Measurements from ENCODE around the gene BPIFB6. TPM values are rescaled to one million over a fixed set of nuclear protein-coding genes. Genes with fewer than 3 reads are reported as not detected.

The BPIFB6 gene
- total and polyA plus RNA-seq, 4 donors, result not detected

DNA sequence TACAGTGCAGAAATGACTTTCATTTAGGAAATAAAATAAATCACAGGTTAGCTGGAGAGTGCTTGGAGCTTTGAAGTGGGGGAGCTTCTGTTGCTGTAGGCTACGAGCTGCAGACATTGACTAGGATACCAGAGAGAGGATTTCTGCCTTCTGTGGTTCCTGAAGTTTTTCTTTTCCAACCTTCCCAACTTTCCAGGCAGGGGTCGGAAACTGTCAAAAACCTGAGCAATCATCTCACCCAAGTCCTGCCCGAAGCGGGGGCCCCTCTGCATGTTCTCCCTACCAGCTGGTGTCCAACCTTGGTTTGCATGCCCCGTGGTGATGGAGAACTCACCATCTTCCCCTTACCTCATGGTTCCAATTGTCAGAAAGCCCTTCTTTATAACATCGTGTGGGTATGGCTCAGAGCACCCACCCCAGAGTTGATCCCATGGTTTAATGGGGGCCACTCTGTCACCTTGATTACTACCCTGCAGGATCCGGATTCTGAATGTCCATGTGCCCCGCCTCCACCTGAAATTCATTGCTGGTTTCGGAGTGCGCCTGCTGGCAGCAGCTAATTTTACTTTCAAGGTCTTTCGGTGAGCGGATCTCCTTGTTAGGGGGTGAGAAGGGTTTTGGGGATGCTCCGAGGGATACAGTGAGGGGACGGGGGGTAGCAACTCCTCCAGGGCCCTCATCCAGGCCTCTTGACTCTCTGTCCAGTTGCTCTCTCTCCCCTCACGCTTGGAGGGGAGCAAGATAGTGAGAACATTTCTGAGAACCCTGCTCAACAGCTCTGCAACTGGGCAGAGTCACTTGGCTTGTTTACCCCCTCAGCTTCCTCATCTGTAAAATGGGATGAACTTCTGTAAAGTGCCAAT lies 18.9 kb upstream of the BPIFB6 start:
- Histone ChIP-seq H3K36me3 (ENCODE audit: control insufficient read depth in 4 of 4, insufficient read depth in 3 of 4, low read depth in 1 of 4, low read length in 3 of 4) (no peaks in the 10 kb centered on the region), H3K4me3 (ENCODE audit: low read depth in 1 of 3, low read length in 3 of 3) (no peak overlapping the region), H3K27ac (ENCODE audit: low read depth in 1 of 2, low read length in 2 of 2) (no peak overlapping the region), H3K9me3 (ENCODE audit: control insufficient read depth in 4 of 4, low read length in 3 of 4) (no peaks in the 10 kb centered on the region), H3K27me3 (ENCODE audit: control insufficient read depth in 4 of 4, insufficient read depth in 4 of 4, low read length in 3 of 4) (peaks cover 0 to 2% (median 0%) of the 10 kb centered on the region in 4 donors), H3K9ac (ENCODE audit: low read depth in 1 of 2, low read length in 2 of 2) (no peak overlapping the region), H3K4me1 (ENCODE audit: control insufficient read depth in 4 of 4, insufficient read depth in 4 of 4, low read length in 3 of 4) (peaks cover 0 to 5% (median 1%) of the 10 kb centered on the region in 4 donors)
- TF ChIP-seq NR2F2 (IDR thresholded peaks at IDR 0.05), result no peak
- no peak for TF ChIP-seq RXRA (IDR thresholded peaks at IDR 0.05)
- no peak for TF ChIP-seq FOXA1 (IDR thresholded peaks at IDR 0.05)
- TF ChIP-seq, protein P1, sequence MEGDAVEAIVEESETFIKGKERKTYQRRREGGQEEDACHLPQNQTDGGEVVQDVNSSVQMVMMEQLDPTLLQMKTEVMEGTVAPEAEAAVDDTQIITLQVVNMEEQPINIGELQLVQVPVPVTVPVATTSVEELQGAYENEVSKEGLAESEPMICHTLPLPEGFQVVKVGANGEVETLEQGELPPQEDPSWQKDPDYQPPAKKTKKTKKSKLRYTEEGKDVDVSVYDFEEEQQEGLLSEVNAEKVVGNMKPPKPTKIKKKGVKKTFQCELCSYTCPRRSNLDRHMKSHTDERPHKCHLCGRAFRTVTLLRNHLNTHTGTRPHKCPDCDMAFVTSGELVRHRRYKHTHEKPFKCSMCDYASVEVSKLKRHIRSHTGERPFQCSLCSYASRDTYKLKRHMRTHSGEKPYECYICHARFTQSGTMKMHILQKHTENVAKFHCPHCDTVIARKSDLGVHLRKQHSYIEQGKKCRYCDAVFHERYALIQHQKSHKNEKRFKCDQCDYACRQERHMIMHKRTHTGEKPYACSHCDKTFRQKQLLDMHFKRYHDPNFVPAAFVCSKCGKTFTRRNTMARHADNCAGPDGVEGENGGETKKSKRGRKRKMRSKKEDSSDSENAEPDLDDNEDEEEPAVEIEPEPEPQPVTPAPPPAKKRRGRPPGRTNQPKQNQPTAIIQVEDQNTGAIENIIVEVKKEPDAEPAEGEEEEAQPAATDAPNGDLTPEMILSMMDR (IDR thresholded peaks at IDR 0.05; ENCODE audit: low read depth, low read length, missing input control), result no peak
- TF ChIP-seq, protein P2, sequence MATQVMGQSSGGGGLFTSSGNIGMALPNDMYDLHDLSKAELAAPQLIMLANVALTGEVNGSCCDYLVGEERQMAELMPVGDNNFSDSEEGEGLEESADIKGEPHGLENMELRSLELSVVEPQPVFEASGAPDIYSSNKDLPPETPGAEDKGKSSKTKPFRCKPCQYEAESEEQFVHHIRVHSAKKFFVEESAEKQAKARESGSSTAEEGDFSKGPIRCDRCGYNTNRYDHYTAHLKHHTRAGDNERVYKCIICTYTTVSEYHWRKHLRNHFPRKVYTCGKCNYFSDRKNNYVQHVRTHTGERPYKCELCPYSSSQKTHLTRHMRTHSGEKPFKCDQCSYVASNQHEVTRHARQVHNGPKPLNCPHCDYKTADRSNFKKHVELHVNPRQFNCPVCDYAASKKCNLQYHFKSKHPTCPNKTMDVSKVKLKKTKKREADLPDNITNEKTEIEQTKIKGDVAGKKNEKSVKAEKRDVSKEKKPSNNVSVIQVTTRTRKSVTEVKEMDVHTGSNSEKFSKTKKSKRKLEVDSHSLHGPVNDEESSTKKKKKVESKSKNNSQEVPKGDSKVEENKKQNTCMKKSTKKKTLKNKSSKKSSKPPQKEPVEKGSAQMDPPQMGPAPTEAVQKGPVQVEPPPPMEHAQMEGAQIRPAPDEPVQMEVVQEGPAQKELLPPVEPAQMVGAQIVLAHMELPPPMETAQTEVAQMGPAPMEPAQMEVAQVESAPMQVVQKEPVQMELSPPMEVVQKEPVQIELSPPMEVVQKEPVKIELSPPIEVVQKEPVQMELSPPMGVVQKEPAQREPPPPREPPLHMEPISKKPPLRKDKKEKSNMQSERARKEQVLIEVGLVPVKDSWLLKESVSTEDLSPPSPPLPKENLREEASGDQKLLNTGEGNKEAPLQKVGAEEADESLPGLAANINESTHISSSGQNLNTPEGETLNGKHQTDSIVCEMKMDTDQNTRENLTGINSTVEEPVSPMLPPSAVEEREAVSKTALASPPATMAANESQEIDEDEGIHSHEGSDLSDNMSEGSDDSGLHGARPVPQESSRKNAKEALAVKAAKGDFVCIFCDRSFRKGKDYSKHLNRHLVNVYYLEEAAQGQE (IDR thresholded peaks at IDR 0.05), result no peak
- TF ChIP-seq RAD21 (IDR thresholded peaks at IDR 0.05), result no peak
- no peak for TF ChIP-seq HNF4A (conservative IDR thresholded peaks at IDR 0.05)
- TF ChIP-seq FOXA2 (IDR thresholded peaks at IDR 0.05), result no peak
- TF ChIP-seq HNF4G (IDR thresholded peaks at IDR 0.05), result no peak
- no peak for TF ChIP-seq YY1 (IDR thresholded peaks at IDR 0.05)
- TF ChIP-seq, protein P3, sequence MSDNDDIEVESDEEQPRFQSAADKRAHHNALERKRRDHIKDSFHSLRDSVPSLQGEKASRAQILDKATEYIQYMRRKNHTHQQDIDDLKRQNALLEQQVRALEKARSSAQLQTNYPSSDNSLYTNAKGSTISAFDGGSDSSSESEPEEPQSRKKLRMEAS (IDR thresholded peaks at IDR 0.05), result no peak
- TF ChIP-seq EGR1 (IDR thresholded peaks at IDR 0.05; ENCODE audit: low read depth in 2 of 2), result no peak
- no peak for TF ChIP-seq JUND (IDR thresholded peaks at IDR 0.05)
- TF ChIP-seq, protein P4, sequence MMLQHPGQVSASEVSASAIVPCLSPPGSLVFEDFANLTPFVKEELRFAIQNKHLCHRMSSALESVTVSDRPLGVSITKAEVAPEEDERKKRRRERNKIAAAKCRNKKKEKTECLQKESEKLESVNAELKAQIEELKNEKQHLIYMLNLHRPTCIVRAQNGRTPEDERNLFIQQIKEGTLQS (IDR thresholded peaks at IDR 0.05), result no peak
- TF ChIP-seq SP1 (IDR thresholded peaks at IDR 0.05), result no peak
- no peak for TF ChIP-seq TAF1 (conservative IDR thresholded peaks at IDR 0.05)
- no peak for DNase-seq (ENCODE audit: low spot score)
- WGBS, result 85% methylated on average over 15 of the region's 15 CpGs

DNA sequence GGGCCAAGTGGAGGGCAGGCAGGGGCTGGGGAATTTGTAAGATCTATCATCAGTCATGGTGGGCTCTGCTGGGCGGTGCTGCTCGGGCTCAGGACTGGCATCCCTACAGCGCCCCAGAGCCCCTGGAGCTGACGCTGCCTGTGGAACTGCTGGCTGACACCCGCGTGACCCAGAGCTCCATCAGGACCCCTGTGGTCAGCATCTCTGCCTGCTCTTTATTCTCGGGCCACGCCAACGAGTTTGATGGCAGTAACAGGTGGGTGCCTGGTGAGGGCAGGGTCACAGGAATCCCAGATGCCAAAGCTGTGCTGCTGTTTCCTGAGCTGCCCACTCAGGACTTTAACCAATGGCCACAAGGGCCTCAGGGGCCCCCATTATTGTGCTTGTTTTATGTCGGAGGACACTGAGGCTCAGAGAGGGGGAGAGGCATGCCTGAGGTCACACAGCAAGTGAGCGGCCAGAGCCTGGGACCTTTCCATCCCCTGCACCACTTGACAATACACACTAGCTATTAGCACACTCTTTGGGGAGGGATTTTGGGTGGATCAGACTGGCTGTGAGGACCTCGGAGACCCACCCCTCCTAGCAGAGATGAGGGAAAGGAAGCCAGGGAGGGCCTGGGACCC lies 17.6 kb upstream of the BPIFB6 start:
- no peak for TF ChIP-seq YY1 (IDR thresholded peaks at IDR 0.05)
- TF ChIP-seq, protein P1 (IDR thresholded peaks at IDR 0.05; ENCODE audit: low read depth, low read length, missing input control), result no peak
- TF ChIP-seq, protein P5, sequence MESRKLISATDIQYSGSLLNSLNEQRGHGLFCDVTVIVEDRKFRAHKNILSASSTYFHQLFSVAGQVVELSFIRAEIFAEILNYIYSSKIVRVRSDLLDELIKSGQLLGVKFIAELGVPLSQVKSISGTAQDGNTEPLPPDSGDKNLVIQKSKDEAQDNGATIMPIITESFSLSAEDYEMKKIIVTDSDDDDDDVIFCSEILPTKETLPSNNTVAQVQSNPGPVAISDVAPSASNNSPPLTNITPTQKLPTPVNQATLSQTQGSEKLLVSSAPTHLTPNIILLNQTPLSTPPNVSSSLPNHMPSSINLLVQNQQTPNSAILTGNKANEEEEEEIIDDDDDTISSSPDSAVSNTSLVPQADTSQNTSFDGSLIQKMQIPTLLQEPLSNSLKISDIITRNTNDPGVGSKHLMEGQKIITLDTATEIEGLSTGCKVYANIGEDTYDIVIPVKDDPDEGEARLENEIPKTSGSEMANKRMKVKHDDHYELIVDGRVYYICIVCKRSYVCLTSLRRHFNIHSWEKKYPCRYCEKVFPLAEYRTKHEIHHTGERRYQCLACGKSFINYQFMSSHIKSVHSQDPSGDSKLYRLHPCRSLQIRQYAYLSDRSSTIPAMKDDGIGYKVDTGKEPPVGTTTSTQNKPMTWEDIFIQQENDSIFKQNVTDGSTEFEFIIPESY (IDR thresholded peaks at IDR 0.05), result no peak
- WGBS, result 76% methylated on average over 12 of the region's 12 CpGs
- no peak for DNase-seq (ENCODE audit: low spot score)
- H3K9ac ChIP-seq (ENCODE audit: low read depth in 1 of 2, low read length in 2 of 2), result no peak overlapping the region
- H3K36me3 ChIP-seq (ENCODE audit: control insufficient read depth in 4 of 4, insufficient read depth in 3 of 4, low read depth in 1 of 4, low read length in 3 of 4), result no peaks in the 10 kb centered on the region
- no peaks in the 10 kb centered on the region for H3K4me1 ChIP-seq (ENCODE audit: control insufficient read depth in 4 of 4, insufficient read depth in 4 of 4, low read length in 3 of 4)
- no peak overlapping the region for H3K4me3 ChIP-seq (ENCODE audit: low read depth in 1 of 3, low read length in 3 of 3)
- no peak overlapping the region for H3K27ac ChIP-seq (ENCODE audit: low read depth in 1 of 2, low read length in 2 of 2)
- H3K9me3 ChIP-seq (ENCODE audit: control insufficient read depth in 4 of 4, low read length in 3 of 4), result no peaks in the 10 kb centered on the region
- peaks cover 0 to 2% (median 0%) of the 10 kb centered on the region in 4 donors for H3K27me3 ChIP-seq (ENCODE audit: control insufficient read depth in 4 of 4, insufficient read depth in 4 of 4, low read length in 3 of 4)
